GM12878 (cell line): ENCODE results near the gene MMP11.

ENCODE experiments used
- CBFB ChIP-seq: IDR thresholded peaks from 2 replicates; pipeline ENCODE4 v1.6.1; 2016; ENCODE audit warnings: antibody characterized with exemption, low read depth
- EP300 ChIP-seq, 2 experiments: fragments of 150-350 bp in 1 of 2; IDR thresholded peaks; 2 replicates each; pipeline ENCODE4 v1.6.1; 2011 to 2012; ENCODE audit warnings: low read depth in 2 of 2, low read length in 2 of 2, borderline replicate concordance in 1 of 2, improper control_type of control experiment in 1 of 2, inconsistent platforms in 1 of 2; ENCODE audit not compliant: control insufficient read depth in 1 of 2
- EZH2 ChIP-seq: IDR thresholded peaks from 2 replicates; pipeline ENCODE4 v1.6.1; 2012; ENCODE audit warnings: low read depth, mild to moderate bottlenecking, control low read depth, inconsistent platforms, low read length, borderline replicate concordance; ENCODE audit not compliant: control insufficient read depth
- RFX5 ChIP-seq: IDR thresholded peaks from 2 replicates; pipeline ENCODE4 v1.6.1; 2011; ENCODE audit warnings: low read depth, low read length, improper control_type of control experiment
- STAT1 ChIP-seq: fragments of 450-650 bp; conservative IDR thresholded peaks from 2 replicates; pipeline ENCODE4 v1.6.1; 2014; ENCODE audit warnings: antibody characterized with exemption, mild to moderate bottlenecking
- ZSCAN29 ChIP-seq: fragments of 450-650 bp; IDR thresholded peaks from 2 replicates; pipeline ENCODE4 v1.6.1; 2017; ENCODE audit warnings: mild to moderate bottlenecking, moderate library complexity
- TF ChIP-seq, protein P1 (sequence below): fragments of 450-650 bp; formaldehyde crosslinking; IDR thresholded peaks from 2 replicates; pipeline ENCODE4 v1.4.0; 2020; ENCODE audit warnings: mild to moderate bottlenecking, moderate library complexity
- TF ChIP-seq, protein P2 (sequence below), 3 experiments: IDR thresholded peaks in 2 of 3; conservative IDR thresholded peaks in 1 of 3; 2 replicates each; pipeline ENCODE4 v1.5.1; 2011; ENCODE audit warnings: low read depth in 3 of 3, low read length in 3 of 3, mild to moderate bottlenecking in 3 of 3, control low read depth in 2 of 3, moderate library complexity in 2 of 3, inconsistent platforms in 1 of 3, mixed read lengths in 1 of 3; ENCODE audit not compliant: control insufficient read depth in 2 of 3, insufficient read depth in 1 of 3; ENCODE audit errors: extremely low read depth in 1 of 3
- TF ChIP-seq, protein P3 (sequence below): fragments of 450-650 bp; IDR thresholded peaks from 2 replicates; pipeline ENCODE4 v1.6.1; 2017; ENCODE audit warnings: mild to moderate bottlenecking, moderate library complexity
- TF ChIP-seq, protein P4 (sequence below): fragments of 450-650 bp; formaldehyde crosslinking; IDR thresholded peaks from 2 replicates; pipeline ENCODE4 v1.4.0; 2022; ENCODE audit warnings: mild to moderate bottlenecking, moderate library complexity

DNA sequence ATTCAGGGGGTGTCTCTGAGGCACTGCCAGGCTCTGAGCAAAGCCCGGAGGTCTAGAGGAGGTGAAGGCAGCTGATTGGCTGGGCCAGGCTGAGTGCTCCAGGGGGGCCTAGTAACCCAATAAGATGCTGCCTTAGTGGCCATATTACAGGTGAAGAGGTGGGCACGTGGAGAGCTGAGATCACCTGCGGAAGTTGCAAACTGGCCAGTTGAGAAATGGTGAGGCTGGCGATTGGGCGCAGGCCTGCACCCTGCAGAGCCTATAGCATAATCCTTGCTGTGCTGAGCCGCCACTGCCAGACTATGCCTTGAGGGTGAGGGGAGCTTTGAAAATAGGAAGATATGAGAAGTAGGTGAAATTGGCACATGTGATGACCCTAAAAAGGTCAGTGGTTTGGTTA is 44.5 kb downstream of the MMP11 start:
- TF ChIP-seq, protein P1, sequence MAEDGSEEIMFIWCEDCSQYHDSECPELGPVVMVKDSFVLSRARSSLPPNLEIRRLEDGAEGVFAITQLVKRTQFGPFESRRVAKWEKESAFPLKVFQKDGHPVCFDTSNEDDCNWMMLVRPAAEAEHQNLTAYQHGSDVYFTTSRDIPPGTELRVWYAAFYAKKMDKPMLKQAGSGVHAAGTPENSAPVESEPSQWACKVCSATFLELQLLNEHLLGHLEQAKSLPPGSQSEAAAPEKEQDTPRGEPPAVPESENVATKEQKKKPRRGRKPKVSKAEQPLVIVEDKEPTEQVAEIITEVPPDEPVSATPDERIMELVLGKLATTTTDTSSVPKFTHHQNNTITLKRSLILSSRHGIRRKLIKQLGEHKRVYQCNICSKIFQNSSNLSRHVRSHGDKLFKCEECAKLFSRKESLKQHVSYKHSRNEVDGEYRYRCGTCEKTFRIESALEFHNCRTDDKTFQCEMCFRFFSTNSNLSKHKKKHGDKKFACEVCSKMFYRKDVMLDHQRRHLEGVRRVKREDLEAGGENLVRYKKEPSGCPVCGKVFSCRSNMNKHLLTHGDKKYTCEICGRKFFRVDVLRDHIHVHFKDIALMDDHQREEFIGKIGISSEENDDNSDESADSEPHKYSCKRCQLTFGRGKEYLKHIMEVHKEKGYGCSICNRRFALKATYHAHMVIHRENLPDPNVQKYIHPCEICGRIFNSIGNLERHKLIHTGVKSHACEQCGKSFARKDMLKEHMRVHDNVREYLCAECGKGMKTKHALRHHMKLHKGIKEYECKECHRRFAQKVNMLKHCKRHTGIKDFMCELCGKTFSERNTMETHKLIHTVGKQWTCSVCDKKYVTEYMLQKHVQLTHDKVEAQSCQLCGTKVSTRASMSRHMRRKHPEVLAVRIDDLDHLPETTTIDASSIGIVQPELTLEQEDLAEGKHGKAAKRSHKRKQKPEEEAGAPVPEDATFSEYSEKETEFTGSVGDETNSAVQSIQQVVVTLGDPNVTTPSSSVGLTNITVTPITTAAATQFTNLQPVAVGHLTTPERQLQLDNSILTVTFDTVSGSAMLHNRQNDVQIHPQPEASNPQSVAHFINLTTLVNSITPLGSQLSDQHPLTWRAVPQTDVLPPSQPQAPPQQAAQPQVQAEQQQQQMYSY (CRISPR knock-in tag) = no peak
- no peak for TF ChIP-seq EP300 (IDR thresholded peaks at IDR 0.05; ENCODE audit: borderline replicate concordance in 1 of 2, control insufficient read depth in 1 of 2, low read depth in 2 of 2, low read length in 2 of 2)
- TF ChIP-seq, protein P2, sequence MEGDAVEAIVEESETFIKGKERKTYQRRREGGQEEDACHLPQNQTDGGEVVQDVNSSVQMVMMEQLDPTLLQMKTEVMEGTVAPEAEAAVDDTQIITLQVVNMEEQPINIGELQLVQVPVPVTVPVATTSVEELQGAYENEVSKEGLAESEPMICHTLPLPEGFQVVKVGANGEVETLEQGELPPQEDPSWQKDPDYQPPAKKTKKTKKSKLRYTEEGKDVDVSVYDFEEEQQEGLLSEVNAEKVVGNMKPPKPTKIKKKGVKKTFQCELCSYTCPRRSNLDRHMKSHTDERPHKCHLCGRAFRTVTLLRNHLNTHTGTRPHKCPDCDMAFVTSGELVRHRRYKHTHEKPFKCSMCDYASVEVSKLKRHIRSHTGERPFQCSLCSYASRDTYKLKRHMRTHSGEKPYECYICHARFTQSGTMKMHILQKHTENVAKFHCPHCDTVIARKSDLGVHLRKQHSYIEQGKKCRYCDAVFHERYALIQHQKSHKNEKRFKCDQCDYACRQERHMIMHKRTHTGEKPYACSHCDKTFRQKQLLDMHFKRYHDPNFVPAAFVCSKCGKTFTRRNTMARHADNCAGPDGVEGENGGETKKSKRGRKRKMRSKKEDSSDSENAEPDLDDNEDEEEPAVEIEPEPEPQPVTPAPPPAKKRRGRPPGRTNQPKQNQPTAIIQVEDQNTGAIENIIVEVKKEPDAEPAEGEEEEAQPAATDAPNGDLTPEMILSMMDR (IDR thresholded peaks at IDR 0.05 in 2 of 3, conservative IDR thresholded peaks at IDR 0.05 in 1 of 3; ENCODE audit: control insufficient read depth in 2 of 3, extremely low read depth in 1 of 3, insufficient read depth in 1 of 3, low read depth in 3 of 3, low read length in 3 of 3) = no peak
- TF ChIP-seq CBFB = no peak
- TF ChIP-seq STAT1 = no peak
- TF ChIP-seq, protein P3, sequence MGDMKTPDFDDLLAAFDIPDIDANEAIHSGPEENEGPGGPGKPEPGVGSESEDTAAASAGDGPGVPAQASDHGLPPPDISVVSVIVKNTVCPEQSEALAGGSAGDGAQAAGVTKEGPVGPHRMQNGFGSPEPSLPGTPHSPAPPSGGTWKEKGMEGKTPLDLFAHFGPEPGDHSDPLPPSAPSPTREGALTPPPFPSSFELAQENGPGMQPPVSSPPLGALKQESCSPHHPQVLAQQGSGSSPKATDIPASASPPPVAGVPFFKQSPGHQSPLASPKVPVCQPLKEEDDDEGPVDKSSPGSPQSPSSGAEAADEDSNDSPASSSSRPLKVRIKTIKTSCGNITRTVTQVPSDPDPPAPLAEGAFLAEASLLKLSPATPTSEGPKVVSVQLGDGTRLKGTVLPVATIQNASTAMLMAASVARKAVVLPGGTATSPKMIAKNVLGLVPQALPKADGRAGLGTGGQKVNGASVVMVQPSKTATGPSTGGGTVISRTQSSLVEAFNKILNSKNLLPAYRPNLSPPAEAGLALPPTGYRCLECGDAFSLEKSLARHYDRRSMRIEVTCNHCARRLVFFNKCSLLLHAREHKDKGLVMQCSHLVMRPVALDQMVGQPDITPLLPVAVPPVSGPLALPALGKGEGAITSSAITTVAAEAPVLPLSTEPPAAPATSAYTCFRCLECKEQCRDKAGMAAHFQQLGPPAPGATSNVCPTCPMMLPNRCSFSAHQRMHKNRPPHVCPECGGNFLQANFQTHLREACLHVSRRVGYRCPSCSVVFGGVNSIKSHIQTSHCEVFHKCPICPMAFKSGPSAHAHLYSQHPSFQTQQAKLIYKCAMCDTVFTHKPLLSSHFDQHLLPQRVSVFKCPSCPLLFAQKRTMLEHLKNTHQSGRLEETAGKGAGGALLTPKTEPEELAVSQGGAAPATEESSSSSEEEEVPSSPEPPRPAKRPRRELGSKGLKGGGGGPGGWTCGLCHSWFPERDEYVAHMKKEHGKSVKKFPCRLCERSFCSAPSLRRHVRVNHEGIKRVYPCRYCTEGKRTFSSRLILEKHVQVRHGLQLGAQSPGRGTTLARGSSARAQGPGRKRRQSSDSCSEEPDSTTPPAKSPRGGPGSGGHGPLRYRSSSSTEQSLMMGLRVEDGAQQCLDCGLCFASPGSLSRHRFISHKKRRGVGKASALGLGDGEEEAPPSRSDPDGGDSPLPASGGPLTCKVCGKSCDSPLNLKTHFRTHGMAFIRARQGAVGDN = no peak
- no peak for TF ChIP-seq ZSCAN29
- no peak for TF ChIP-seq RFX5
- no peak for TF ChIP-seq EZH2
- TF ChIP-seq, protein P4, sequence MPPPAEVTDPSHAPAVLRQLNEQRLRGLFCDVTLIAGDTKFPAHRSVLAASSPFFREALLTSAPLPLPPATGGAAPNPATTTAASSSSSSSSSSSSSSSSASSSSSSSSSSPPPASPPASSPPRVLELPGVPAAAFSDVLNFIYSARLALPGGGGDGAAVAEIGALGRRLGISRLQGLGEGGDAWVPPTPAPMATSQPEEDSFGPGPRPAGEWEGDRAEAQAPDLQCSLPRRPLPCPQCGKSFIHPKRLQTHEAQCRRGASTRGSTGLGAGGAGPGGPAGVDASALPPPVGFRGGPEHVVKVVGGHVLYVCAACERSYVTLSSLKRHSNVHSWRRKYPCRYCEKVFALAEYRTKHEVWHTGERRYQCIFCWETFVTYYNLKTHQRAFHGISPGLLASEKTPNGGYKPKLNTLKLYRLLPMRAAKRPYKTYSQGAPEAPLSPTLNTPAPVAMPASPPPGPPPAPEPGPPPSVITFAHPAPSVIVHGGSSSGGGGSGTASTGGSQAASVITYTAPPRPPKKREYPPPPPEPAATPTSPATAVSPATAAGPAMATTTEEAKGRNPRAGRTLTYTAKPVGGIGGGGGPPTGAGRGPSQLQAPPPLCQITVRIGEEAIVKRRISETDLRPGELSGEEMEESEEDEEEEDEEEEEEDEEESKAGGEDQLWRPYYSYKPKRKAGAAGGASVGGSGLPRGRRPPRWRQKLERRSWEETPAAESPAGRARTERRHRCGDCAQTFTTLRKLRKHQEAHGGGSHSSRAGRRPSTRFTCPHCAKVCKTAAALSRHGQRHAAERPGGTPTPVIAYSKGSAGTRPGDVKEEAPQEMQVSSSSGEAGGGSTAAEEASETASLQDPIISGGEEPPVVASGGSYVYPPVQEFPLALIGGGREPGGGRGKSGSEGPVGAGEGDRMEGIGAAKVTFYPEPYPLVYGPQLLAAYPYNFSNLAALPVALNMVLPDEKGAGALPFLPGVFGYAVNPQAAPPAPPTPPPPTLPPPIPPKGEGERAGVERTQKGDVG (CRISPR knock-in tag) = no peak
